NCI-H1092 treated with DMSO at 0.1 percent for 48 hours (cell line): Measurements from ENCODE around the gene CCDC60.
A peak's percentile ranks its signal among the peaks of the same experiment; 100 is the strongest.

Source experiments
- DNase-seq: peaks from one replicate; lab custom pipeline; 2025; lab: John Stamatoyannopoulos, UW

The CCDC60 gene, protein sequence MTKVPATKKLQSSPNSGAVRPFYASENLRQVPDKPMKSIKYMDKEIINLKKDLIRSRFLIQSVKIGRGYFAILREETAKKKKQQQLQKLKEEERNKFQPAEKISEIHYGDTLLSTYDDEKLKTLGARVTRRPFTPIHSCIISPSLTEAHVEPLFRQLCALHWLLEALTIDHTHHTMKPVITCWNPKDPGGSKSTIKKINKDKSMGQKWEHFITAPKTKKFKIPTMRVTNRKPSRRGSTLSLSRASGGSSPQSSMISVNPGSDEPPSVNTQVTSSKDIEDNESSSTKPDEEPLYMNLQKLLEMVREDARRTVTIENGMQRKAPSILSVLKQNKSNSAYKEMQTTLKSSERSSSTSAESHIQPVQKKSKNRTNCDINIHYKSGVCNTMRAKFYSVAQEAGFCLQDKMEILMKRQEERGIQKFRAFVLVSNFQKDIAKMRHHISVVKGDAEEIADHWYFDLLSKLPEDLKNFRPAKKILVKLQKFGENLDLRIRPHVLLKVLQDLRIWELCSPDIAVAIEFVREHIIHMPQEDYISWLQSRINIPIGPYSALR

GRCh38 chr12:119334430-119335170 lies at the start of gene CCDC60:
Gene CCDC60, plus strand, starts transcription at chr12:119334729. Its CDS starts 448 bp downstream, at chr12:119335177.
- DNase-seq = no peak

DNA sequence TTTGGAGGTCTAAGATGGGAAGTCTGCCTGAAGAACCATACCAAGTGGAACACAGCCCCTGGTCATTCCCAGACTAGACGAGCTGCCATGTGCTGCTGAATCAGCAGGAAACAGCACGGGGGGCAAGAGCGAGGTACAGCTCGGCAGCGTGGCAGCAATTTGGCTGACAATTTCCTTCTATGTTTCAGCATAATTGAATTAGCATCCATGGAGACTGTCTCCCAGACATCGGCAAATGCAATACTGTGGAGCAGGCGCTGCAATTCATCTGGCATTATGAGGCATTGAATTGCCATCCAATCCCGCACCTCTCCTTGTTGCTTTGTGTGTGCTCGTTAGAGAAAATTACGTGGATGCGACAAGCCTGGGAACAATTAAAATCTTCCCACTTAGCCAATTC lies 46.0 kb upstream of the CCDC60 start:
- DNase-seq = no peak

DNA sequence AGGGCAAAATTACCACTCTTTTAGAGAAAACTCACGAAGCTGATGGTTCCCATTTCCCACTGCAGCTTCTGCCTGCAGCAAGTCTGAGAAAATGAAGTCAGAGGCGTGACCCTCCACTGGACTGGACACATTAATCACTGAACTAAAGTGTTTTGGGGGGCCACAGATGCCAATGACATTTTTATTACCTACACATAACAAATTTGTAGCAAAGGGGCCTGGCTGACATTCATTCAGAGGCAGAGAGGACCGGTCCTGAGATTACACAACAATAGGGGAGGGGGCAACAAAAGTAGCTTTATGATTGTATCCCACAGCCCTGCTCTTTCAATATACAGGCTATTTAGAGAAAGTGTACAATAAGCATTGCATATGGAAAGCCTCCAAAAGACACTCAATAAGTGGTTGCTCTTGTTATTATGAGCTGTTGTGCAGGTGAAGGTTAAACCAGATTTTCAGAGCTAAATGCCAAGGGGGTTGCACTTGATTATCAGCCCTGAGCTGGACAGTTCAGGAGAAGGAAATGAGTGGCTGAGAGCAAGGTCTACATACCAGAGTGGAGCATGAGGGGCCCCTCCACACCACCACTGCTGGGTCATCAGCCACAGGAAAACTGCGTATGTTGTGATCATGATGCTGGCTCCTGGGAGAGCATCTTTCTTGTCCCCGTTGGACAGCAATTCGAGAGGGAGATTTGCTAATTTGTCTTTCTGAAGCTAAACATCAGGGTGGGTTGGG lies 41.5 kb upstream of the CCDC60 start:
- DNase-seq = no peak

DNA sequence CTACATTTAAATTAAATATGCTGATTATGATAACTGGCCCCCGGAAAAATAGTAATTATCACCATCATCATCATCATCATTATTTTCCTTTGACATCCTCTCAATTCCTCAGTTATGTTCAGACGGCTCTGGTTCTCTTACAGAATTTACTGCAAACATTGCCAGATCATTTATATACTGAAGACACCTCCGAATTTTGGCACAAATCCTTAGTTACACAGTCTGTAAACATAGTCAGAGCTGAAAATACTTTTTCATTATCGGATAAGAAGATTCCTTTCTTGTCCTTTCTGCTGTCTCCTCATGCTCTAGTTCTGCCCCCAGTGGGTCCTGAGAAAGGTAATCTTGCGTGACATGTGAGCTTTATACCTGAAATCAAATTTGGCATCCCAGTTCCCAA lies 40.3 kb upstream of the CCDC60 start:
- no peak for DNase-seq

- DNase-seq = no peak
These were observed 38.0 kb upstream of the CCDC60 start for GRCh38 chr12:119296535-119296934.

GRCh38 chr12:119299130-119299529 lies 35.4 kb upstream of the CCDC60 start:
- DNase-seq = no peak

GRCh38 chr12:119301379-119301778 lies 33.1 kb upstream of the CCDC60 start:
- DNase-seq = no peak

- DNase-seq = peak; percentile 4
These were observed 32.0 kb upstream of the CCDC60 start for GRCh38 chr12:119302451-119303080.

DNA sequence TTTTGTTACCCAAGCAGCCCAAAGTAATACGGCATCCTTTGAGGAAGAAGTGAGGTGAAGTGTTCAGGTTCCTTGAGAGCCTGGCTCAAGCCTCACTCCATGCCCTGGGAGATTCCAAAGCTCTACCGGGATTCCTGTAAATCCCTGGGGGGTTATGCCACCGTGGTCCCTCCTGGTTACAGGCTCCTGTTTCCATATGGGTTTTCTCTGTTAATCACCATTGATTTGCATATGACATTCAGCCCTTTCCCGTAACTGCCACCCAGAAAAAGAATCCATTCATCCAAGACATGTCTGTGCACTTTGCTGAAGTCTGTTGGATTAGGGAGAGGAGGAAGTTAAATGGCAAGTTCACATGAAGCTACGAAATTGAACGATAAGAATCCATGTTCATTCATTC lies 27.9 kb upstream of the CCDC60 start:
- no peak for DNase-seq

GRCh38 chr12:119307747-119308146 lies 26.8 kb upstream of the CCDC60 start:
- no peak for DNase-seq

DNA sequence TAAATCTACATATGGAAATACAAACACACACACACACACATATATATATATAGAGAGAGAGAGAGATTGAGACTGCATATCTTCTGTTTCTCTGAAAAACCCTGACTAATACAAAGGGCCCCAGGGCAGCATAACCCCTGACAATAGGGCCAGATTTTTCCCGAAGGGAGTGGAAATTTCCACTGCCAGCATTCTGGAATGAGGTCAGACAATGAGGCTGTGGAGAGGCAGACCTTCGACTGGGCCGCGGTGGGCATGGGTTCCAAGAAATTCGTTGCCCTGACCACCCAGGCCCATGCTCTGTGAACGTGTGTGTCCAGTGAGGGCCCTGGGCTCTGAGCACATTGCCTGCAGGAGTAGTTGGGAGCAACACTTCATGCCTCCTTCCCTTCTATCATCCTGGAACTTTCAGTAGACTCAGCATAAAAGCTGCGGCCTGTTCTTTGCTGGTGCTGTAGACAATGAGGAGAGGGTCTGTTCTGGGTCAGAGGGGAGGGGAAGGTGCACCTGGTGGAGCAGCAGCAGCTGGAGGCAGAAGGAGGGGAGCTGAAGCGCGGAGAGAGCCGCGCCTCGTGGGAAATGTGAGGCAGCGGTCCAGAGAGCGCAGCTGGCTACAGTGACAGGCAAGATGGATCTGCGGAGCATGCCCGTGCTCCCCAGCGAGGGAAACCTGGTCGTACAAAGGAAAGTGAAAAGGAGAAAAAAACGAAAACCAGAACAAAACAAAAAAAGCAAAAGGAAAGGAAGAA lies 25.6 kb upstream of the CCDC60 start:
- DNase-seq = peak; percentile 58

- no peak for DNase-seq
These were observed 22.7 kb upstream of the CCDC60 start for GRCh38 chr12:119311878-119312277.

- no peak for DNase-seq
These were observed 21.6 kb upstream of the CCDC60 start for GRCh38 chr12:119312904-119313303.

DNA sequence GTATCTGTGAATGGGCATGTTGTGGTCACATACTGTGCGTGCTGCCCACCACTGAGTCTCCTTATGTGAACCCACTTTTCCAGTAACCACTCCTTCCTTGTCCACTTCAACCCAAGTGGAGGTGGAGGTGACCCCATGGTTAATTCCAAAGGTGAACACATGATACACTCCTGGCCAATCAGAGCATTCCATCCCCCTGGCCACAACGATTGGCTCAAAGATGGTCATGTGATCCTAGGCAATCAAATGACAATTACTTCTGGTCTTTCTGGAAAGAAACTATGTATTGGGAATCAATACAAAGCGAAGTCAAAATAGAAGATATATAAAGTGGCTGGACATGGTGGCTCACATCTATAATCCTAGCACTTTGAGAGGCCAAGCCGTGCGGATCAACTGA lies 20.2 kb upstream of the CCDC60 start:
- DNase-seq = no peak

GRCh38 chr12:119319638-119320037 lies 14.9 kb upstream of the CCDC60 start:
- DNase-seq = no peak

GRCh38 chr12:119320678-119321077 lies 13.9 kb upstream of the CCDC60 start:
- no peak for DNase-seq

DNA sequence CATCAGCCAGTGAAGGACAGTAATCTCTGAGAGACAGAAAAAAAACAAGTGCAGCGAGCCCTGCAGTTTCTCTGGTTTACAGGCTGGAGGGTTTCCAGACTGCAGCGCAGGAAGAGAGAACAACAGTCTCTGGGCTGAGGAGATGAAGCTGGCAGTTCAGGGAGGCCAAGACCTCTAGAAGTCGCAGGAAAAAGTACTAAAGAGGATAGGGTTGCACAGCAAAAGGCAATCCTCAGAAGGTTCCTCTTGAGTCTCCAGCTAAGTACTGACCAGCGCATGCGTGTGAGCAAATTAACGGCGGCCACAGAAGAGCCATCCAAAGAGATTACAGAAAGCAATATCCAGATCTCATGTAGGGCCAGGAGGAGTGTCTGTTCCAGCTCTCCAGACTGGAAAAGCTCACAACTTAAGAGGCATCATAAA lies 12.2 kb upstream of the CCDC60 start:
- no peak for DNase-seq

GRCh38 chr12:119325813-119326212 lies 8.7 kb upstream of the CCDC60 start:
- no peak for DNase-seq

DNA sequence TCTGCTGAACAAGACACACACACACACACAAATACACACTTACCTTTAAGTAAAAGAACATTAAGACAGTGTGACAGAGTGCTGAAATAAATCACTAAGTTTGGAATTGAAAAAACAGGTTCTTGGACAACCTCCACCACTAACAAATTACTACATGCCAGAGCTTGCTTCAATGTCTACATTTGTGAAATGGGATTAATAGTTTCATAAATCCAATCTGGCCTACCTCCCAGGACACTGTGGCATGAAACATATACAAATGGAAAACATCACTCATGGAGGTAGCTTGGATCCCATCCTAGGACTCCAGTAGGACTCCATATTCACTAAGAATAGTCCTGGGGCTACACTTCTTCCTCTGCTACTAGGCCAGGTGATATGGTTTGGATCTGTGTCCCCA lies 8.2 kb upstream of the CCDC60 start:
- DNase-seq = no peak

- no peak for DNase-seq
These were observed 7.1 kb upstream of the CCDC60 start for GRCh38 chr12:119327471-119327870.

- DNase-seq = no peak
These were observed 6.4 kb upstream of the CCDC60 start for GRCh38 chr12:119328111-119328510.
